SK-N-SH treated with all-trans-retinoic acid at 6 μM for 48 hours (cell line): ENCODE results near the gene MYO19.

Experiments
- TOX ChIP-seq: fragments of 250-450 bp; sonication (Bioruptor Pico); IDR thresholded peaks from 2 replicates; pipeline ENCODE4 v1.8.0; 2021; ENCODE audit warnings: mild to moderate bottlenecking, moderate library complexity, borderline replicate concordance
- ZC3H10 ChIP-seq: fragments of 250-450 bp; sonication (Bioruptor Pico); IDR thresholded peaks from 2 replicates; pipeline ENCODE4 v1.5.1; 2021; ENCODE audit warnings: mild to moderate bottlenecking, moderate library complexity

DNA sequence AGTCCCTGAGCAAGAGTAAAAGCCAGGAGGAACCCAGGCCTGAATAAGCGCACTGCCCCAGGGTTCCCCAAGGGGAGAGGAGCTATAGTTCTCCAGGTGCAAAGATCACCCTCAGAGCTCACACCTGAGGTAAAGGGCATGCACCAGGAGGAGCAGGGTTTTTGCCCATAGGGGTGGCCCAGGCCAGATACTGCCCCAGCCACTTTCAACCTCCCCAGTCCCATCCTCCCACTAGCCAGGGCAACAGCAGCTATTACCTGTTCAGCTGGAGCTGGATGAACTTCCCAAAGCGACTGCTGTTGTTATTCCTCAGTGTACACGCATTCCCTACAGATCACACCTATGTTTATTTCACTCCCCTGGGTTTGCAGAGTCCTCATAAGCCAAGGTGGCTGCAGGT, 19.8 kb downstream of the MYO19 start:
- no peak for TF ChIP-seq ZC3H10 (CRISPR knock-in tag)
- TF ChIP-seq TOX (CRISPR knock-in tag): no peak
